HEK293 (cell line): ENCODE measurements around the gene PCDHGC5.

Experiments used
- GLIS1 ChIP-seq: fragments of 450-650 bp; formaldehyde crosslinking; IDR thresholded peaks from 2 replicates; pipeline ENCODE4 v1.5.1; 2016; ENCODE audit warnings: missing biosample characterization, missing genetic modification characterization
- HOXA7 ChIP-seq: sonication (generic); formaldehyde crosslinking; IDR thresholded peaks from 2 replicates; pipeline ENCODE4 v1.8.1; 2022; ENCODE audit warnings: missing genetic modification reagents, borderline replicate concordance
- IKZF3 ChIP-seq: fragments of 450-650 bp; IDR thresholded peaks from 2 replicates; pipeline ENCODE4 v1.5.0; 2018; ENCODE audit warnings: missing biosample characterization, mild to moderate bottlenecking, missing genetic modification characterization, moderate library complexity
- KLF9 ChIP-seq: fragments of 450-650 bp; formaldehyde crosslinking; IDR thresholded peaks from 2 replicates; pipeline ENCODE4 v1.5.1; 2016; ENCODE audit warnings: missing biosample characterization, missing genetic modification characterization, low read depth
- PATZ1 ChIP-seq: fragments of 450-650 bp; formaldehyde crosslinking; IDR thresholded peaks from 2 replicates; pipeline ENCODE4 v1.5.1; 2016; ENCODE audit warnings: missing biosample characterization, missing genetic modification characterization
- PBX3 ChIP-seq: sonication (generic); formaldehyde crosslinking; IDR thresholded peaks from 2 replicates; pipeline ENCODE4 v1.8.1; 2022; ENCODE audit warnings: mild to moderate bottlenecking, moderate library complexity, missing genetic modification reagents
- SCRT1 ChIP-seq: fragments of 450-650 bp; formaldehyde crosslinking; IDR thresholded peaks from 2 replicates; pipeline ENCODE4 v1.5.1; 2016; ENCODE audit warnings: missing biosample characterization, missing genetic modification characterization, borderline replicate concordance
- TSHZ1 ChIP-seq: fragments of 450-650 bp; formaldehyde crosslinking; IDR thresholded peaks from 2 replicates; pipeline ENCODE4 v1.5.1; 2016; ENCODE audit warnings: missing biosample characterization, missing genetic modification characterization, borderline replicate concordance
- ZEB2 ChIP-seq: fragments of 450-650 bp; formaldehyde crosslinking; IDR thresholded peaks from 2 replicates; pipeline ENCODE4 v1.5.1; 2016; ENCODE audit warnings: missing biosample characterization, missing genetic modification characterization
- ZIC2 ChIP-seq: fragments of 450-650 bp; formaldehyde crosslinking; IDR thresholded peaks from 2 replicates; pipeline ENCODE4 v1.5.1; 2016; ENCODE audit warnings: missing biosample characterization, missing genetic modification characterization
- ZNF138 ChIP-seq: fragments of 450-650 bp; formaldehyde crosslinking; IDR thresholded peaks from 2 replicates; pipeline ENCODE4 v1.5.1; 2016; ENCODE audit warnings: missing biosample characterization, missing genetic modification characterization, borderline replicate concordance
- ZNF26 ChIP-seq: fragments of 450-650 bp; formaldehyde crosslinking; IDR thresholded peaks from 2 replicates; pipeline ENCODE4 v1.5.1; 2016; ENCODE audit warnings: missing biosample characterization, missing genetic modification characterization
- ZNF302 ChIP-seq: fragments of 450-650 bp; formaldehyde crosslinking; IDR thresholded peaks from 2 replicates; pipeline ENCODE4 v1.5.1; 2016; ENCODE audit warnings: missing biosample characterization, missing genetic modification characterization, low read depth
- ZNF311 ChIP-seq: fragments of 450-650 bp; formaldehyde crosslinking; IDR thresholded peaks from 2 replicates; pipeline ENCODE4 v1.5.1; 2017; ENCODE audit warnings: missing biosample characterization, missing genetic modification characterization, borderline replicate concordance
- ZNF341 ChIP-seq: fragments of 450-650 bp; formaldehyde crosslinking; IDR thresholded peaks from 2 replicates; pipeline ENCODE4; 2016; ENCODE audit warnings: low read depth, missing biosample characterization, missing genetic modification characterization
- ZNF394 ChIP-seq: fragments of 450-650 bp; formaldehyde crosslinking; IDR thresholded peaks from 2 replicates; pipeline ENCODE4 v1.5.1; 2016; ENCODE audit warnings: missing biosample characterization, missing genetic modification characterization, mild to moderate bottlenecking, moderate library complexity, borderline replicate concordance
- ZNF473 ChIP-seq: fragments of 450-650 bp; formaldehyde crosslinking; IDR thresholded peaks from 2 replicates; pipeline ENCODE4 v1.5.1; 2017; ENCODE audit warnings: missing biosample characterization, missing genetic modification characterization
- ZNF514 ChIP-seq: fragments of 450-650 bp; formaldehyde crosslinking; IDR thresholded peaks from 2 replicates; pipeline ENCODE4 v1.5.1; 2016; ENCODE audit warnings: missing biosample characterization, missing genetic modification characterization
- ZNF544 ChIP-seq: fragments of 450-650 bp; formaldehyde crosslinking; IDR thresholded peaks from 2 replicates; pipeline ENCODE4 v1.5.0; 2017; ENCODE audit warnings: missing biosample characterization, missing genetic modification characterization
- ZNF558 ChIP-seq: fragments of 450-650 bp; formaldehyde crosslinking; IDR thresholded peaks from 2 replicates; pipeline ENCODE4 v1.5.1; 2016; ENCODE audit warnings: missing biosample characterization, missing genetic modification characterization
- ZNF658 ChIP-seq: fragments of 450-650 bp; formaldehyde crosslinking; IDR thresholded peaks from 2 replicates; pipeline ENCODE4; 2016; ENCODE audit warnings: missing biosample characterization, missing genetic modification characterization
- ZNF660 ChIP-seq: fragments of 450-650 bp; IDR thresholded peaks from 2 replicates; pipeline ENCODE4 v1.5.1; 2018; ENCODE audit warnings: missing biosample characterization, mild to moderate bottlenecking, missing genetic modification characterization
- ZNF664 ChIP-seq: fragments of 450-650 bp; formaldehyde crosslinking; IDR thresholded peaks from 2 replicates; pipeline ENCODE4 v1.5.1; 2016; ENCODE audit warnings: missing biosample characterization, missing genetic modification characterization
- ZNF792 ChIP-seq: fragments of 450-650 bp; formaldehyde crosslinking; IDR thresholded peaks from 2 replicates; pipeline ENCODE4 v1.5.1; 2016; ENCODE audit warnings: missing biosample characterization, missing genetic modification characterization
- ZSCAN16 ChIP-seq: fragments of 450-650 bp; formaldehyde crosslinking; IDR thresholded peaks from 2 replicates; pipeline ENCODE4 v1.5.1; 2016; ENCODE audit warnings: missing biosample characterization, missing genetic modification characterization
- TF ChIP-seq, protein P1 (sequence below): IDR thresholded peaks from 2 replicates; pipeline ENCODE4 v1.6.1; 2011; ENCODE audit warnings: mild to moderate bottlenecking, low read depth, low read length, borderline replicate concordance
- TF ChIP-seq, protein P2 (sequence below): fragments of 450-650 bp; formaldehyde crosslinking; IDR thresholded peaks from 2 replicates; pipeline ENCODE4 v1.5.1; 2016; ENCODE audit warnings: missing biosample characterization, missing genetic modification characterization

Gene PCDHGC5

GRCh38 chr5:141521244-141521781, 32.4 kb downstream of the PCDHGC5 start (continued):
- peak; percentile 96 for TF ChIP-seq ZNF660 (tag by site-specific recombination)
- TF ChIP-seq ZIC2, result no peak
- no peak for TF ChIP-seq HOXA7
- peak; percentile 70 for TF ChIP-seq ZNF558 (tag by site-specific recombination)
- no peak for TF ChIP-seq ZNF514 (tag by site-specific recombination)
- TF ChIP-seq ZSCAN16 (tag by site-specific recombination), result no peak
- TF ChIP-seq ZNF394 (tag by site-specific recombination), result peak; percentile 61; the same call in 1 of the 2 replicates
- TF ChIP-seq ZNF473, result no peak
- TF ChIP-seq ZNF311, result no peak
- no peak for TF ChIP-seq ZNF664
- TF ChIP-seq ZEB2, result peak; percentile 88
- TF ChIP-seq, protein P1, sequence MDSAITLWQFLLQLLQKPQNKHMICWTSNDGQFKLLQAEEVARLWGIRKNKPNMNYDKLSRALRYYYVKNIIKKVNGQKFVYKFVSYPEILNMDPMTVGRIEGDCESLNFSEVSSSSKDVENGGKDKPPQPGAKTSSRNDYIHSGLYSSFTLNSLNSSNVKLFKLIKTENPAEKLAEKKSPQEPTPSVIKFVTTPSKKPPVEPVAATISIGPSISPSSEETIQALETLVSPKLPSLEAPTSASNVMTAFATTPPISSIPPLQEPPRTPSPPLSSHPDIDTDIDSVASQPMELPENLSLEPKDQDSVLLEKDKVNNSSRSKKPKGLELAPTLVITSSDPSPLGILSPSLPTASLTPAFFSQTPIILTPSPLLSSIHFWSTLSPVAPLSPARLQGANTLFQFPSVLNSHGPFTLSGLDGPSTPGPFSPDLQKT, result no peak
- no peak for TF ChIP-seq ZNF26 (tag by site-specific recombination)
- no peak for TF ChIP-seq ZNF341 (tag by site-specific recombination)
- no peak for TF ChIP-seq SCRT1 (tag by site-specific recombination)
- no peak for TF ChIP-seq ZNF792
- TF ChIP-seq KLF9 (tag by site-specific recombination), result no peak
- peak; percentile 37; the same call in 1 of the 2 replicates for TF ChIP-seq GLIS1 (tag by site-specific recombination)
- TF ChIP-seq TSHZ1, result peak; percentile 90; the same call in 1 of the 2 replicates
- no peak for TF ChIP-seq PBX3 (CRISPR knock-in tag)
- TF ChIP-seq ZNF544, result no peak
- TF ChIP-seq, protein P2, sequence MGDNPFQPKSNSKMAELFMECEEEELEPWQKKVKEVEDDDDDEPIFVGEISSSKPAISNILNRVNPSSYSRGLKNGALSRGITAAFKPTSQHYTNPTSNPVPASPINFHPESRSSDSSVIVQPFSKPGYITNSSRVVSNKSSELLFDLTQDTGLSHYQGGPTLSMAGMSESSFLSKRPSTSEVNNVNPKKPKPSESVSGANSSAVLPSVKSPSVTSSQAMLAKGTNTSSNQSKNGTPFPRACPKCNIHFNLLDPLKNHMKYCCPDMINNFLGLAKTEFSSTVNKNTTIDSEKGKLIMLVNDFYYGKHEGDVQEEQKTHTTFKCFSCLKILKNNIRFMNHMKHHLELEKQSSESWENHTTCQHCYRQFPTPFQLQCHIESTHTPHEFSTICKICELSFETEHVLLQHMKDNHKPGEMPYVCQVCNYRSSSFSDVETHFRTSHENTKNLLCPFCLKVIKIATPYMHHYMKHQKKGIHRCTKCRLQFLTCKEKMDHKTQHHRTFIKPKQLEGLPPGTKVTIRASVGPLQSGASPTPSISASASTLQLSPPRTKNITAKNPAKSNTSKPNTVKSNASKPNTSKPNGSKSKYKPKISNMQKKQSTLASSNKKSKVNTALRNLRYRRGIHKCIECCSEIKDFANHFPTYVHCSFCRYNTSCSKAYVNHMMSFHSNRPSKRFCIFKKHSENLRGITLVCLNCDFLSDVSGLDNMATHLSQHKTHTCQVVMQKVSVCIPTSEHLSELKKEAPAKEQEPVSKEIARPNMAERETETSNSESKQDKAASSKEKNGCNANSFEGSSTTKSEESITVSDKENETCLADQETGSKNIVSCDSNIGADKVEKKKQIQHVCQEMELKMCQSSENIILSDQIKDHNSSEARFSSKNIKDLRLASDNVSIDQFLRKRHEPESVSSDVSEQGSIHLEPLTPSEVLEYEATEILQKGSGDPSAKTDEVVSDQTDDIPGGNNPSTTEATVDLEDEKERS, result no peak; the same call in 1 of the 2 replicates
- no peak for TF ChIP-seq ZNF658 (tag by site-specific recombination)
- no peak for TF ChIP-seq IKZF3 (tag by site-specific recombination)
- no peak for TF ChIP-seq ZNF302 (tag by site-specific recombination)
- TF ChIP-seq PATZ1 (tag by site-specific recombination), result no peak
- TF ChIP-seq ZNF138 (tag by site-specific recombination), result no peak
